Activated CD4-positive, alpha-beta T cell treated with anti-CD3 and anti-CD28 coated beads, Interleukin-2, Interleukin-6, amounts not matched to agents 100 ng/mL and 50 ng/mL, durations not matched to agents 16 hours and 8 hours (primary cell): ENCODE data around the gene SLC4A9.

Experiments
- DNase-seq: peaks from one replicate; pipeline ENCODE4 v3.0.0-alpha.2; 2020

Gene SLC4A9

DNA sequence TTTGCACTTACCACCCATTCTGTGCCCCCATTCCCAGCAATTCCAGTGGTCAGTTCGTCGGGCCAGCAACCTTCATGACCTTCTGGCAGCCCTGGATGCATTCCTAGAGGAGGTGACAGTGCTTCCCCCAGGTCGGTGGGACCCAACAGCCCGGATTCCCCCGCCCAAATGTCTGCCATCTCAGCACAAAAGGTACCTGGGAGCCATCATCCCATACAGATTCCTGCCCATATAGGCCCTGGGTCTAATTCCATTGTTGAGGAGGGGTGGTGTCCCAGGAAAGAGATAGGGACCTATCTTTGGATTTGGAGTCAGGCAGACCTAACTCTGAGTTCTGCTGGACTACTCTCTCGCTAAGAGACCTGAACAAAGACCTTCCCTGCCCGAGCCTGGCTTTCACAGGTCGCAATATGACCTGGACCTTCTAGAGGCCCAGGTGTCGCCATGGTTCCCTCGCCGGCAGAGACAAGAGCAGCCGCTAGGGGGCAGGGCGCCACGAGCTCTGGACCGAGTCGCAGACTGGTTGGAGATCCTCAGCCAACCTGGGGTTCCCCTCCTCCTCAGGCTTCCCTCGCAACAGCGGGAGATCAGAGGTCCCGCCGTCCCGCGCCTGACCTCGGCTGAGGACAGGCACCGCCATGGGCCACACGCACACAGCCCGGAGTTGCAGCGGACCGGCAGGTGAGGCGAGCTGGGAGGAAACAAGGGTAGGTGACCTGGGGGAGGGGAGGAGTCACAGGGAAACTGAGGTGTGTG, 3.1 kb downstream of the SLC4A9 start:
- DNase-seq: peak; percentile 91

DNA sequence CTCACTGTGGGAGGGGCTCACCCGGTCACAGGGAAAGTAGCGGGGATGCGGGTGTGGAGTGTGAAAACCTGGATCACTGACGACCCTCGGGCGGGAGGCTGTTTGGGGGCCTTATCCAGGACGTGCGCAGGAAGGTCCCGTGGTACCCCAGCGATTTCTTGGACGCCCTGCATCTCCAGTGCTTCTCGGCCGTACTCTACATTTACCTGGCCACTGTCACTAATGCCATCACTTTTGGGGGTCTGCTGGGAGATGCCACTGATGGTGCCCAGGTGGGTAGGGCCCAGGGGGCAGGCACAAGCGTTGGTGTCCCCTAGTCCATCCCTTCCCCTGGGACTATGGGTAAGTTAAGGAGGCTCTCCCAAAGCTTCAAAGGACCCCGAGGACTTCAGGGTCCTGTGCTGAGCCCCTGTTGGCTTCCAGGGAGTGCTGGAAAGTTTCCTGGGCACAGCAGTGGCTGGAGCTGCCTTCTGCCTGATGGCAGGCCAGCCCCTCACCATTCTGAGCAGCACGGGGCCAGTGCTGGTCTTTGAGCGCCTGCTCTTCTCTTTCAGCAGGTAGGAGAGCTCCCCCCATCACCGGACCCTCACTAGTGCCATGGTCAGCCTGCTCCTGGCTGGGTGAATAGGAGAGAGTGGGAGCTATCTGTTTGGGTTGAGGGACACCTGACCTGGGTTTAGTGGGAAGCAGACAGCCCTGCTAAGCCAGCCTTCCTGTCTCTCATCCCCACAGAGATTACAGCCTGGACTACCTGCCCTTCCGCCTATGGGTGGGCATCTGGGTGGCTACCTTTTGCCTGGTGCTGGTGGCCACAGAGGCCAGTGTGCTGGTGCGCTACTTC, 3.9 kb downstream of the SLC4A9 start:
- DNase-seq: no peak

DNA sequence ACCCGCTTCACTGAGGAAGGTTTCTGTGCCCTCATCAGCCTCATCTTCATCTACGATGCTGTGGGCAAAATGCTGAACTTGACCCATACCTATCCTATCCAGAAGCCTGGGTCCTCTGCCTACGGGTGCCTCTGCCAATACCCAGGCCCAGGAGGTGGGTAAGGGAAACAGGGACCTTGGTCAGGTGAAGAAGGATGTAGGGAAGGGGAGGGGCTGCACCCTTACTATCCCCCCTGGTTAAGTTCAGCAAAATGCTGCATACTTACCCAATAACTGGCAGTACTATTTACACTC, 4.4 kb downstream of the SLC4A9 start:
- no peak for DNase-seq

DNA sequence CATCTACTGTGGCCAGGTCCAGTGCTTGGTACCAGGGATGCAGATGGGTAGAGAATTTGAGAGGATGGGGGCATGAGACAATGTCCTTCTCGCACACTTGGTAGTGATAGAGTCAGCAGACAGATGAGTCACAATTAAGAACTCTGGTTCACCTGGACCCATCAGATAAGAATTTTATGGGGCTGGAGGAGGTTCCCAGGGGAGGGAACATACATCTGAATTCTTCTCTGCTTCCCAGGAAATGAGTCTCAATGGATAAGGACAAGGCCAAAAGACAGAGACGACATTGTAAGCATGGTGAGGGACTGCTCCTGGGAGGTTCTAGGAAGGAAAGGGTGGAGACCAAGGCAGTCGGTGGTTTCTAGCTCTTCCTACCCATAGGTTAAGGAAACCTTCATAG, 5.3 kb downstream of the SLC4A9 start:
- no peak for DNase-seq

DNA sequence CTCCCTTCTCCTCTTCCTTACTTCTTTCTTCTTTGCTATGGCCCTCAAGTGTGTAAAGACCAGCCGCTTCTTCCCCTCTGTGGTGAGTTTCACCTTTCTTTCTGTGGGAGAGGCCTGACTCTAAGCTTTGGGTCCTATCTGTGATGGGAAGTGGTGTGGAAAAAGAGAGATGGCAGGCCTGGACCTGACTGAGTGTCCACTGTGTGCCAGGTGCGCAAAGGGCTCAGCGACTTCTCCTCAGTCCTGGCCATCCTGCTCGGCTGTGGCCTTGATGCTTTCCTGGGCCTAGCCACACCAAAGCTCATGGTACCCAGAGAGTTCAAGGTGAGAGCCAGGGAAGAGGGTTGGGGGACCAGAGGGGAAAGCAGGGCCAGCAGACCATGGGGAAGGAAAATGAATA, 5.9 kb downstream of the SLC4A9 start:
- DNase-seq: no peak

DNA sequence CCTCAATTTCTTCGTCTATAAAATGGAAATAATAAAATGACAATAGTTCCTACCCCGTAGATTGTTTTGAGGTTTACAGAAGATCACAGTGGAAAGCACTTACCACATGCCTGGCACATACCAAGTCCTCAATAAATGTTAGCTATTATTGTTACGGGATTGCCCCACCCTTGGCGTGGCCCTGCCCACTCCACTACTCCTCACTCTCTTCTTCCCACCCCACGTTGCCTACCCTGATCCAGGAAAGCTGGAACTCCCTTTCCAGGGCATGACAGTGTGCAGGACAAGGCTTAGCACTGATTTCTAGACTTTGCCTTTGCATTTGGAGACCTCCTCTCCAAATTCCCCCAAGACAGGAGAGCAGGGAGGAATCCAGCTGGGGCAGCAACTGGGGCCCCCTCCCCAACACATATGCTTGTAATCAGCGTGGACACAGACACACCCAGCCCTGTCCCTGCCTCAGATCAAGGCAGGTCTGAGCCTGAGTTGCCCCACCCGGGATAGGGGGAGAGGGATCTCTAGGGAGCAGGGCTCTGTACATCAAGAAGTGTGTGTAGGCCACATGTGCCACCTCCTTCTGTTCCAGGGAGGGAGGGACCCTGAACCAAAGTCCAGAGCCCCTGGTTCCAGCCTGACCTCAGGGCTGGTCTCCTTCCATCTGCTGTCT, 6.7 kb downstream of the SLC4A9 start:
- no peak for DNase-seq

DNA sequence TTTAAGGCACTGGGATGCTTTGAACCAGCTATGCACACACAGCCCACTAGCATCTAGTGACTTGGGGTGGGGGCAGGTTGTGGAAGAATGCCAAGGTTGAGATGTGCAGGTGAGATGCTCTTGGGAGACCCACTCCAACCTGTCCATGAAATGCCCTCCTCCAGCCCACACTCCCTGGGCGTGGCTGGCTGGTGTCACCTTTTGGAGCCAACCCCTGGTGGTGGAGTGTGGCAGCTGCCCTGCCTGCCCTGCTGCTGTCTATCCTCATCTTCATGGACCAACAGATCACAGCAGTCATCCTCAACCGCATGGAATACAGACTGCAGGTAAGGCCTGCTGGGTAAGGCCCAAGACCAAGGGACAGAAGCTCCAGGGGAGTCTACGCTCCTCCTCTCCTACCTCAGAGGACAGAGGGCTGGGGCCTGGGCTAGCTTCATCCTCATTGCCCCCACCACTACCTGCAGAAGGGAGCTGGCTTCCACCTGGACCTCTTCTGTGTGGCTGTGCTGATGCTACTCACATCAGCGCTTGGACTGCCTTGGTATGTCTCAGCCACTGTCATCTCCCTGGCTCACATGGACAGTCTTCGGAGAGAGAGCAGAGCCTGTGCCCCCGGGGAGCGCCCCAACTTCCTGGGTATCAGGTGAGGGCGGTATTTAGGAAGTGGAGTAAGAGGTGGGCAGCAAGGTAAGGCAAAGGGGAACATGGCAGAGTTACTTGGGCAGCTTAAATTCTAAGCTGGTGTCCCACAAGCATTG, 7.4 kb downstream of the SLC4A9 start:
- no peak for DNase-seq

DNA sequence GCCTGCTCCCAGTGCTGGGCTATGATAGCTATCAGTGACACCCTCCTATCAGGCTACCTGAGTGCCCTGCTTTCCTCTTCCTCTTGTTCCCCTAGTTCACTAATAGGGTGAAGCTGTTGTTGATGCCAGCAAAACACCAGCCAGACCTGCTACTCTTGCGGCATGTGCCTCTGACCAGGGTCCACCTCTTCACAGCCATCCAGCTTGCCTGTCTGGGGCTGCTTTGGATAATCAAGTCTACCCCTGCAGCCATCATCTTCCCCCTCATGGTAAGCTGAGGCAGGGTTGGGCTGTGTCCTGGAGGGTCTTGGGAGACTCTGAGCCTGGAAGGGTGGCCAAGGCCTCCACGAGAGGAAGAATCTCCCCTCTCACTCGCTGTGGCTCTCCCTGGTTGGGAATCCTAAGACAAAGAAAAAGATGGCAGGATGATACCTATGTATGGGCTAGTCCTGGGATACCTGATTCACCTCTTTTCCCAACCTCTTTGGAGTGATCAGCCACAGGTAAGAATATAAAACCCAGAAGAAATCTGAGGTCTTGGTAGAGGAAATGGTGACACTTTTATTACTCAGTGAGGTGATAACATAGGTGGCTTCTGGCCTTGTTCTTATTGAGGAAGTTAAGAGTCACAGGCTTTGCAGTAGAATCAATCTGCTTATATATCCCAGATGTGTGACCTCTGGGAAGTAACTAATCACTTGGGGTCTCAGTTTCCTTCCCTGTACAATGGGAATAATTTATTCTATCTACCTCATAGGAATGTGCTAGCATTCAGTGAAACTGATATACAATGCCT, 11.6 kb downstream of the SLC4A9 start:
- DNase-seq: no peak

DNA sequence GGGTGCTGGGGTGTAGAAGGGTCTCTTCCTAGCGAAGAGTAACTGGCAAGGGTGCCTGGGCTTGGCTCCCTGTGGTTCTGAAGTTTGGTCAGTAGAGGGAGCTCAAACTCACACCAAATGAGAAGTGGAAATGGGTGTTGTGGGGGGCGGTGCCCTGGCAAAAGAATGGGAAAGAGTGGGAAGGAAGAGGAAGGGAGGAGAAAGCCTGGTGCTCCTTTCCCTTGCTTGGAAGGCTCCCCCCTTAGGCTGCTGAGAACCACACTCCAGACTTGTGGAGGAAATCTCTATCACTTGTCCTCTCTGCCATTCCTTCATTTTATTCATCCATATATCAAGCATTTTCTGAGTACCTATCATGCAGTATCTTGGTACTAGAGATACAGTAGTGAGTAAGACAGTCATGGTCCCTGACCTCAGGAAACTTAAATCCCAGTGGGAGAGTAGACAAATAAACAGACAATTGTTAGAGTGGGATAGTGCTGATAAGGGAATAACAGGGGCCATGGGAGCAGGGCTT, 13.0 kb downstream of the SLC4A9 start:
- DNase-seq: peak; percentile 59

DNA sequence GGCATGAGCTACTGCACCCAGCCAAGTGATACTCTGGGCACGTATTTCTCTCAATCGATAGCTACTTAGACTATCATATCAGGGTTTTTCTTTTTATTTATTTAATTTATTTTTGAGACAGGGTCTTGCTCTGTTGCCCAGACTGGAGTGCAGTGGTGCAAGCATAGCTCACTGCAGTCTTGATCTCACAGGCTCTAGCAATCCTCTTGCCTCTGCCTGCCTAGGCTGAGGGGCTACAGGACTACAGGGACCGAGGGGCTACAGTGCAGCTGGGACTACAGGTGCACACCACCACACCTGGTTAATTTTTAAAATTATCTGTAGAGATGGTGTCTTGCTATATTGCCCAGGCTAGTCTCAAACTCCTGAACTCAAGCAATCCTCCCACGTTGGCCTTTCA, 21.4 kb downstream of the SLC4A9 start:
- no peak for DNase-seq

DNA sequence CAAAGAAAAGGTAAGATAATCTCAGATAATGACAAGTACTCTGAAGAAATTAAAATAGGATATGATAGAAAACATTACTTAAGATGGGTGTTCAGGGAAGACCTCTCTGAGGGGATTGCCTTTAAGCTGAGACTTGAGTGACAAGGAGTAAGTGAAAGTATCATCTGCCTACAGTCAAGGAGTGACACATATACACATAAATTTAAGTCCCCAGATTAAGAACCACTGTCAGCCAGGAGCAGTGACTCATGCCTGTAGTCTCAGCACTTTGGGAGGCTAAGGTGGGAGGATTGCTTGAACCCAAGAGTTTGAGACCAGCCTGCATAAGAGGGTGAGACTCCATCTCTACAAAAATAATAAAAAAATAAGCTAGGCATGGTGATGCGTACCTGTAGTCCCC, 22.0 kb downstream of the SLC4A9 start:
- DNase-seq: no peak

DNA sequence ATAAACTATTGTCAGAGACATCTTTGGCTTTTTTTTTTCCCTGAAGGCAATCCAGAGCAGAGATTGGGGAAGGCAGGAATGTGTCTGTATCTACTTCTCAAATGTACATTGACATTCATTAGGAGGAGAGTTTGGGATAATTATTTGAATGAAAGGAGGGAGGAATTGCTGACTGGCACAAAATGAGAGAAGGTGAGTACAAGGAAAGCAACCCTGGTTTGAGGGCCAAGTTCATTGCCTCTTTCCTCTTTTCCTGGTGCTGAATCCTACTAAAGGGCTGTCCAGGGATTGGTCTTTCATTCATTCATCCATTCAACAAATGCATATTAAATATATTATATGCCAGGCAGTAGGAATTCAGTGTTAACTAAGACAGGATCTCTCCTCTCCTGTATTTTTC, 22.9 kb downstream of the SLC4A9 start:
- DNase-seq: no peak

DNA sequence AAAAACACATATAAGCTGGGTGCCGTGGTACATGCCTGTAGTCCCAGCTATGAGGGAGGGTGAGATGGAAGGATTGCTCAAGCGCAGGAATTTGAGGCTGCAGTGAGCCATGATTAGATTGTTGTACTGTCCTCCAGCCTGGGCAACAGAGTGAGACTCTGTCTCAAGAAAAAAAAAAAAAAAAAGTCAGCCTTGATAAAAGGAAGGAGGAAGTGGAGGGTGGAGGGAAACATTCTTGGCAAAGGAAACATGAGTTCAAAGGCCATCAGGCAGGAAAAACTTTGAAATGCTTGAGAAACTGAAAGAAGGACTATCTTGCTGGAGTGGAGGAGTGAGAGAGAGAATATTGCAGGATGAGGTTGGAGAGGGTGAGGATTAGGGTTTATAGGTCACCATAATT, 23.3 kb downstream of the SLC4A9 start:
- no peak for DNase-seq

DNA sequence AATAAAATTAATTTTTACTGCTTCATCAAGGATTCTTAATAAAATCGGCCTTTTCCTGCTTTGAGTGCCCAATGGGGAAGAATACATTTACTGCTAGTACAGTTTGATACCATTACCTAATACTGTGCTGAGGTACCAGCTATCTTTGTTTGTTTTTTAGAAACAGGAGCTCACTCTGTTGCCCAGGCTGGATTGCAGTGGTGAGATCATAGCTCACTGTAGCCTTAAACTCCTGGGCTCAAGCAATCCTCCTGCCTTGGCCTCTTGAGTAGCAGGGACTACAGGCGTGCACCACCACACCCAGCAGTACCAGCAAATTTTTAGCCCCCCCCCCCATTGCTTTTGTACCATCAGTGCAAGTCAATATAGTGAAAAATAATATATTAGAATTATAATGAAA, 28.1 kb downstream of the SLC4A9 start:
- DNase-seq: no peak

DNA sequence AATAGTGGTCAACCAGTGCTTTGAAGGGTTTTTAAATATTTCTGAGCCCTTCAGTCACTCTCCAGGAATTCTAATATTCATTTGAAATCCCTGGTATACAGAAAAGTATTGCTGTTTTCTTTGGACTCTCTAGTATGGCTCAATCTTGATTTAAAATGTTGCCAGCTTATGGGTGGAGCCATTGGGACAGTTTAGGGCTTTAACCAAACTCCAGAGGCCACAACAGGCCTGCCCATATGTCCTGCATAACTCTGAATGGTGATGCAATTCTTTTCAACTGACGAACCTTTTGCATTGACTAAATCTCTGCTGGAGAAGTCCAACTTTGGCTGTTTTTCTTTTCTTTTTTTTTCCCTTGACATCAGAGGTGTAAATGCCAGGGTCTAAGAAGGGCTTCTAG, 31.3 kb downstream of the SLC4A9 start:
- DNase-seq: no peak

DNA sequence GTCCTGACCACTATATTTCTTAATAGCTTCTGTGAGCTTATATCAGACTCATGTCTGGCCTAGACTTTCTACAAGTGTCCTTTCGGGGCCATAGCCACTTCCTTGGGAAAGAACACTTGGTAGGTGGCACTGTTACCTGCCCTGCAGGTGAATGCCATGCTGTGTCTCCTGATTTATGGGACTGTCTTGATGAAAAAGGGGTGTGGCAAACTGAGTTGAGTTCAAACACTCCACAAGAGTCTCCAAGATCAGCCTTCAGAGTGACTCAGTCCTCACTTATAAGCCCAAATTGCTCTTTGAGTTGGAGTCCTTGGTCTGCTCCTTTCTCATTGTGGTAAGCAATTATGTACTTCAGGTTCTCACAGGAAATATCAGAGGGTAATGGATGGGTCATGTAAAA, 31.7 kb downstream of the SLC4A9 start:
- DNase-seq: no peak

DNA sequence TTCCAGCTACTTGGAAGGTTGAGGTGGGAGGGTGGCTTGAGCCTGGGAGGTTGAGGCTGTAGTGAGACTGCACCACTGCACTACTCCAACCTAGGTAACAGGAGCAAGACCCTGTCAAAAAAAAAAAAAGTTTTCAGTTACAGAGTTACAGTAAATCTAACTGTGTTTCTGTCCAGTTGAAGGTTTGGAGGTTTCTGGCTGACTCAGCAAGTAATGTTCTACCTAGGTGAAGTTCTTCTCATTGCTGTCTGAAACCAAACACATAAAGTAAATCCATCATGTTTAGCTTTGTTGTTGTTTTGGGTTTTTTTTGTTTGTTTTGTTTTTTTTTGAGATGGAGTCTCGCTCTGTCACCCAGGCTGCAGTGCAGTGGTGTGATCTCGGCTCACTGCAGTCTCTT, 33.7 kb downstream of the SLC4A9 start:
- DNase-seq: peak; percentile 37

DNA sequence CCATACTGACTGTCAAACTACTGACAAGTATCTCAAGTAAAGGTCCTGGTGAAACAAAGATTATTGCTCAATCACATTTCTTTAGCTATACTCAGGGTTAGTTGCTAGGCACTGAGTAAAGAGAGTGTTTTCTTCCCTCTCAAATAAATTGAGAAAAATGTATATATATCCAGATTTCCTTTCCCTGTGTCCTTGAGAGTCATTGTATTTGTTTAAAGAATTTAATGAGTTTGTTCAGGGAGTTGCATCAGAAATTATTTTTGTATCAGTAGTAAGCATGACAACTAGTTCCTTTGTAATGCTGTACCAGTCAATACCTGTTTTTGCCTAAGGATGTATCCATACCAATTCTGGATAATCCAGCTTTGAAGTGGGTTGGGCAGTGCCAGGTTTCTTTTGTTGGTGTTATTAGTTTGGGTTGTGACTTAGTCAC, 38.4 kb downstream of the SLC4A9 start:
- no peak for DNase-seq

DNA sequence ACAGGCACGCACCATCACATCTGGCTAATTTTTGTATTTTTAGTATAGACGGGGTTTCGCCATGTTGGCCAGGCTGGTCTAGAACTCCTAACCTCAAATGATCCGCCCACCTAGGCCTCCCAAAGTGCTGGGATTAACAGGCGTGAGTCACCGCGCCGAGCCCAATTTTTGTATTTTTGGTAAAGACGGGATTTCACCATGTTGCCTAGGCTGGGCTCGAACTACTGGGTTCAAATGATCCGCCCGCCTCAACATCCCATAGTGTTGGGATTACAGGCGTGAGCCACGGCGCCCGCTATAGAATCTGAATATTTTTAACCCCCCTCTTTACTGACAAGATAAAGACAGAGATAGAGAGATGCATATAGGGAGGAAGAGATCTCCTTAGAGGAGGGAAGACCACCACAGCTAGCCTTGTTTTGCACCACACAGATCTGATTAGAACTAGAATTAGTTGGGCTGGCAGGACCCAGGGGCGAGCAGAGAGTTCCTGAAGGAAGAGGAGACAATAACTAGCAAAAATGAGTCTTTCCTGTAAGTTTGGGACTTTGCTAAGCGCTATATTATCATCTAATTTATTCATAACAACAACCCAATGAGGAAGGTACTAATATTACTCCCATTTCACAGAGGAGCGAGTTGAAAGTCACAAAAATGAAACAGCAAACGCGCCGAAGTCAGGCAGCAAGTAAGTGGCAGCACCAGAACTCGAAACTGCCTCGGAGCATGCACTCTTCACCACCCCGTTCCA, 40.2 kb downstream of the SLC4A9 start:
- DNase-seq: no peak

DNA sequence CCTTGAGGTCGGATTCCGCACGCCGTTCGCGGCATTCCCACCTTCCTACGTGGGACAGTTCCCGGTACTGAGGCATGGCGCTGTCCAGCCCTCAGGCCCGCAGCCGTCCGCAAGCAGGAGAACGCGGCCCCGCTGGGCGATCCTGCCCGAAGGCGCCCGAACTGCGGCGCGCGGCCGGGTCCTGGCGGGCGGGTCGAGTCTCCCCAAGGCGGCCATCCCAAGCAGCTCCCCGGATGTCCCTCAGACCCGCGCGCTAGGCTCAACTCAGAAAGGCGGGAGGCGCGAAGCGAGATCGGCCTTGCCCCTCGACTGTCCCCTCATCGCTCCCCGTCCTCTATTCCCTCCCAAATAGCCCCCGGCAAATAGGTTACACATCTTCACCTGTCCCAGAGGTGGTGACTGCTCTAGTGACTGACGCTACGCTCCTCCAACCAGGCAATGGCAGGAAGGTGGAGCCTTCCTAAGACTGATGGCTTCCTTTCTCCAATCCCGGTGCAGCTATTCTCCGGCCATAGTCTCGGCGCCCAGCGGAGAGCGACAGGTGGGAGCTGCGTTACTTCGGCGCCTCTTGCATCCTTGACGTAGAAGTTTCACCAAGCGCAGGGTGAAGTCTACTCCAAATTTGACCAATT, 40.9 kb downstream of the SLC4A9 start:
- peak; percentile 94 for DNase-seq
